SJCRH30 (cell line): ENCODE data around the gene MRC2. TPM values are rescaled to one million over a fixed set of nuclear protein-coding genes. Genes with fewer than 3 reads are reported as not detected.

Experiments used
- DNase-seq, 2 experiments: peaks; one replicate each; pipeline ENCODE4 v3.0.0-alpha.2; 2015 to 2020
- H3K27ac ChIP-seq: fragments of 250-450 bp; sonication (Bioruptor Pico); 2 replicates; pipeline ENCODE4 v1.5.1; 2020; ENCODE audit warnings: mild to moderate bottlenecking, moderate library complexity
- H3K27me3 ChIP-seq: fragments of 250-450 bp; sonication (Bioruptor Pico); 2 replicates; pipeline ENCODE4 v1.5.1; 2020; ENCODE audit warnings: mild to moderate bottlenecking, moderate library complexity
- H3K36me3 ChIP-seq: fragments of 250-450 bp; sonication (Bioruptor Pico); 2 replicates; pipeline ENCODE4 v1.5.1; 2020; ENCODE audit warnings: mild to moderate bottlenecking, moderate library complexity
- H3K4me1 ChIP-seq: fragments of 250-450 bp; sonication (Bioruptor Pico); 2 replicates; pipeline ENCODE4 v1.5.1; 2020; ENCODE audit warnings: mild to moderate bottlenecking, moderate library complexity
- H3K4me3 ChIP-seq: fragments of 250-450 bp; sonication (Bioruptor Pico); 2 replicates; pipeline ENCODE4 v1.5.1; 2020; ENCODE audit warnings: mild to moderate bottlenecking, moderate library complexity
- H3K9me3 ChIP-seq: fragments of 250-450 bp; sonication (Bioruptor Pico); replicated peaks from 2 replicates; pipeline ENCODE4 v1.5.1; 2020; ENCODE audit warnings: mild to moderate bottlenecking, moderate library complexity
- total RNA-seq: library from RNA; depleted of rRNA; stranded (reverse); fragments of >200 nt; shearing (Covaris generic); gene quantifications from 2 replicates; pipeline ENCODE4 v1.2.3, GENCODE V29; 2014

MRC2 gene
- total RNA-seq, 1 experiment from 2014 or later: 4.5 TPM

GRCh38 chr17:62641153-62641552, 13.7 kb downstream of the MRC2 start:
- no peaks in the 10 kb centered on the region for H3K27me3 ChIP-seq
- no peak overlapping the region for H3K27ac ChIP-seq
- H3K4me1 ChIP-seq: no peaks in the 10 kb centered on the region; the same call in 1 of the 2 replicates
- no peaks in the 10 kb centered on the region for H3K9me3 ChIP-seq
- no peaks in the 10 kb centered on the region for H3K36me3 ChIP-seq
- DNase-seq: no peak
- no peak overlapping the region for H3K4me3 ChIP-seq

- Histone ChIP-seq H3K27ac (no peak overlapping the region), H3K4me3 (no peak overlapping the region), H3K36me3 (no peaks in the 10 kb centered on the region), H3K4me1 (no peaks in the 10 kb centered on the region; the same call in 1 of the 2 replicates), H3K27me3 (no peaks in the 10 kb centered on the region), H3K9me3 (no peaks in the 10 kb centered on the region)
- no peak for DNase-seq
Observed at GRCh38 chr17:62641951-62642350, 14.5 kb downstream of the MRC2 start.

GRCh38 chr17:62643496-62643895, 16.0 kb downstream of the MRC2 start:
- Histone ChIP-seq H3K4me3 (no peak overlapping the region), H3K27ac (no peak overlapping the region), H3K27me3 (no peaks in the 10 kb centered on the region)

GRCh38 chr17:62644487-62645173, 17.2 kb downstream of the MRC2 start:
- H3K9me3 ChIP-seq: no peaks in the 10 kb centered on the region
- DNase-seq: peak; percentile 85 to 88
- H3K27ac ChIP-seq: peak overlapping the region; percentile 20; the same call in 1 of the 2 replicates
- H3K4me1 ChIP-seq: peaks cover 10% of the 10 kb centered on the region
- H3K36me3 ChIP-seq: no peaks in the 10 kb centered on the region
- H3K4me3 ChIP-seq: peak overlapping the region; percentile 56
- no peaks in the 10 kb centered on the region for H3K27me3 ChIP-seq

More at GRCh38 chr17:62643496-62643895, 16.0 kb downstream of the MRC2 start:
- no peak for DNase-seq
- no peaks in the 10 kb centered on the region for H3K9me3 ChIP-seq
- peaks cover 5% of the 10 kb centered on the region for H3K4me1 ChIP-seq
- no peaks in the 10 kb centered on the region for H3K36me3 ChIP-seq

- Histone ChIP-seq H3K27ac (no peak overlapping the region), H3K9me3 (no peaks in the 10 kb centered on the region), H3K27me3 (no peaks in the 10 kb centered on the region), H3K36me3 (no peaks in the 10 kb centered on the region), H3K4me3 (no peak overlapping the region), H3K4me1 (peaks cover 16% of the 10 kb centered on the region)
- DNase-seq: peak in 1 of 2 experiments; percentile 27
Observed at GRCh38 chr17:62648251-62648955, 20.9 kb downstream of the MRC2 start.

GRCh38 chr17:62648956-62649294, 21.5 kb downstream of the MRC2 start:
- no peak overlapping the region for H3K4me3 ChIP-seq
- DNase-seq: no peak
- H3K9me3 ChIP-seq: no peaks in the 10 kb centered on the region
- no peaks in the 10 kb centered on the region for H3K36me3 ChIP-seq
- H3K27ac ChIP-seq: no peak overlapping the region
- H3K4me1 ChIP-seq: peaks cover 21% of the 10 kb centered on the region
- H3K27me3 ChIP-seq: no peaks in the 10 kb centered on the region

- no peaks in the 10 kb centered on the region for H3K9me3 ChIP-seq
- no peaks in the 10 kb centered on the region for H3K36me3 ChIP-seq
- peaks cover 26% of the 10 kb centered on the region for H3K4me1 ChIP-seq
- no peaks in the 10 kb centered on the region for H3K27me3 ChIP-seq
- no peak for DNase-seq
- no peak overlapping the region for H3K4me3 ChIP-seq
- no peak overlapping the region for H3K27ac ChIP-seq
Observed at GRCh38 chr17:62649570-62649969, 22.1 kb downstream of the MRC2 start.

- Histone ChIP-seq H3K4me3 (no peak overlapping the region), H3K27me3 (no peaks in the 10 kb centered on the region), H3K36me3 (no peaks in the 10 kb centered on the region), H3K4me1 (peaks cover 30% of the 10 kb centered on the region), H3K27ac (no peak overlapping the region), H3K9me3 (no peaks in the 10 kb centered on the region)
- no peak for DNase-seq
Observed at GRCh38 chr17:62650587-62650986, 23.1 kb downstream of the MRC2 start.

- Histone ChIP-seq H3K27me3 (no peaks in the 10 kb centered on the region), H3K36me3 (no peaks in the 10 kb centered on the region), H3K9me3 (no peaks in the 10 kb centered on the region), H3K4me1 (peaks cover 30% of the 10 kb centered on the region), H3K27ac (peak overlapping the region; percentile 81), H3K4me3 (peak overlapping the region; percentile 59)
- DNase-seq: peak; percentile 51 to 56
Observed at GRCh38 chr17:62652251-62653001, 25.0 kb downstream of the MRC2 start.

- Histone ChIP-seq H3K4me3 (peak overlapping the region; percentile 59), H3K9me3 (no peaks in the 10 kb centered on the region), H3K4me1 (peaks cover 27% of the 10 kb centered on the region), H3K36me3 (no peaks in the 10 kb centered on the region), H3K27ac (peak overlapping the region; percentile 81), H3K27me3 (no peaks in the 10 kb centered on the region)
- DNase-seq: peak; percentile 88 to 90
Observed at GRCh38 chr17:62653002-62653825, 25.7 kb downstream of the MRC2 start.

GRCh38 chr17:62653826-62654761, 26.6 kb downstream of the MRC2 start:
- DNase-seq: peak; percentile 81 to 86
- Histone ChIP-seq H3K4me3 (peak overlapping the region; percentile 59), H3K27me3 (no peaks in the 10 kb centered on the region), H3K9me3 (no peaks in the 10 kb centered on the region), H3K27ac (peak overlapping the region; percentile 81), H3K4me1 (peaks cover 20% of the 10 kb centered on the region), H3K36me3 (no peaks in the 10 kb centered on the region)

GRCh38 chr17:62655656-62656055, 28.2 kb downstream of the MRC2 start:
- H3K27me3 ChIP-seq: no peaks in the 10 kb centered on the region
- DNase-seq: no peak
- H3K4me3 ChIP-seq: no peak overlapping the region
- H3K36me3 ChIP-seq: no peaks in the 10 kb centered on the region
- H3K4me1 ChIP-seq: peaks cover 16% of the 10 kb centered on the region
- peaks cover 8% of the 10 kb centered on the region for H3K9me3 ChIP-seq
- H3K27ac ChIP-seq: no peak overlapping the region

- Histone ChIP-seq H3K27me3 (no peaks in the 10 kb centered on the region), H3K36me3 (no peaks in the 10 kb centered on the region), H3K4me3 (no peak overlapping the region), H3K27ac (no peak overlapping the region), H3K9me3 (peaks cover 12% of the 10 kb centered on the region), H3K4me1 (peaks cover 15% of the 10 kb centered on the region)
- DNase-seq: no peak
Observed at GRCh38 chr17:62656446-62656845, 29.0 kb downstream of the MRC2 start.
